HFFc6 (cell line): ENCODE data around the gene TSFM. TPM values are rescaled to one million over a fixed set of nuclear protein-coding genes. Genes with fewer than 3 reads are reported as not detected.

Source experiments
- DNase-seq: peaks from one replicate; pipeline ENCODE4 v3.0.0-alpha.2; 2018
- H3K27ac Mint-ChIP-seq: 2 replicates; pipeline ENCODE4 v1.8.0; 2020; ENCODE audit warnings: mild to moderate bottlenecking, mixed read lengths
- H3K27me3 Mint-ChIP-seq: 2 replicates; pipeline ENCODE4 v1.8.0; 2021; ENCODE audit warnings: mild to moderate bottlenecking, moderate library complexity, mixed read lengths; ENCODE audit not compliant: insufficient read depth
- H3K36me3 Mint-ChIP-seq: 2 replicates; pipeline ENCODE4 v1.8.0; 2021; ENCODE audit warnings: low read depth, mixed read lengths
- H3K4me1 Mint-ChIP-seq: 2 replicates; pipeline ENCODE4 v1.8.0; 2020; ENCODE audit warnings: low read depth, mixed read lengths
- H3K4me3 Mint-ChIP-seq: 2 replicates; pipeline ENCODE4 v1.8.0; 2020; ENCODE audit warnings: mild to moderate bottlenecking, moderate library complexity, mixed read lengths
- H3K9me3 Mint-ChIP-seq: 2 replicates; pipeline ENCODE4 v1.8.0; 2020; ENCODE audit warnings: mild to moderate bottlenecking, mixed read lengths
- CTCF ChIP-seq: fragments of 200-600 bp; sonication (generic); IDR thresholded peaks from 2 replicates; pipeline ENCODE4 v1.5.0; 2021; ENCODE audit warnings: antibody characterized with exemption, mild to moderate bottlenecking
- total RNA-seq, 6 experiments: library from RNA; stranded (reverse); fragmentation: NEBNext Ultra II Directional; extraction: Animal tissue kit (Norgen Biotek cat#: 25700); gene quantifications; 2 replicates in 1 of 6; 3 replicates in 5 of 6; pipeline ENCODE4 v1.2.3, GENCODE V29; 2021

The TSFM gene
- total RNA-seq, 6 experiments from 2014 or later, result 28.6 to 36.8 (median 33.7) TPM

GRCh38 chr12:57740656-57741412, 41.8 kb upstream of the TSFM start:
- Mint-ChIP-seq H3K9me3 (peaks cover 3% of the 10 kb centered on the region; the same call in 1 of the 2 replicates), H3K4me3 (no peak overlapping the region), H3K4me1 (peaks cover 28% of the 10 kb centered on the region), H3K27me3 (peaks cover 35% of the 10 kb centered on the region), H3K36me3 (peaks cover 4% of the 10 kb centered on the region; the same call in 1 of the 2 replicates), H3K27ac (no peak overlapping the region)
- TF ChIP-seq CTCF, result no peak
- DNase-seq, result no peak

GRCh38 chr12:57741413-57741789, 41.2 kb upstream of the TSFM start:
- Mint-ChIP-seq H3K4me1 (peaks cover 30% of the 10 kb centered on the region), H3K36me3 (peaks cover 10% of the 10 kb centered on the region), H3K27ac (no peak overlapping the region), H3K9me3 (peaks cover 3% of the 10 kb centered on the region; the same call in 1 of the 2 replicates), H3K4me3 (no peak overlapping the region), H3K27me3 (peaks cover 32% of the 10 kb centered on the region)
- no peak for TF ChIP-seq CTCF
- no peak for DNase-seq

- TF ChIP-seq CTCF, result peak; percentile 26; the same call in 1 of the 2 replicates
- Mint-ChIP-seq H3K4me3 (no peak overlapping the region), H3K27ac (no peak overlapping the region), H3K9me3 (peaks cover 3% of the 10 kb centered on the region; the same call in 1 of the 2 replicates), H3K36me3 (peaks cover 16% of the 10 kb centered on the region), H3K27me3 (peaks cover 26% of the 10 kb centered on the region), H3K4me1 (peaks cover 25% of the 10 kb centered on the region)
- no peak for DNase-seq
Measured at GRCh38 chr12:57741844-57742738, 40.5 kb upstream of the TSFM start.

- Mint-ChIP-seq H3K4me3 (peak overlapping the region; percentile 98), H3K4me1 (peaks cover 24% of the 10 kb centered on the region), H3K27me3 (peaks cover 23% of the 10 kb centered on the region), H3K36me3 (peaks cover 26% of the 10 kb centered on the region), H3K9me3 (peaks cover 3% of the 10 kb centered on the region; the same call in 1 of the 2 replicates), H3K27ac (no peak overlapping the region)
- TF ChIP-seq CTCF, result no peak
- no peak for DNase-seq
Measured at GRCh38 chr12:57743769-57744168, 38.8 kb upstream of the TSFM start.

- Mint-ChIP-seq H3K36me3 (peaks cover 26% of the 10 kb centered on the region), H3K27me3 (peaks cover 20% of the 10 kb centered on the region), H3K9me3 (peaks cover 3% of the 10 kb centered on the region; the same call in 1 of the 2 replicates), H3K27ac (peak overlapping the region; percentile 99), H3K4me3 (peak overlapping the region; percentile 98), H3K4me1 (peaks cover 24% of the 10 kb centered on the region)
- no peak for TF ChIP-seq CTCF
- DNase-seq, result peak; percentile 62
Measured at GRCh38 chr12:57744194-57744776, 38.3 kb upstream of the TSFM start.
